SU-DHL-6 (cell line): ENCODE data around the gene TEX38.

Experiments used
- EZH2phosphoT487 ChIP-seq: fragments of 200-600 bp; sonication (generic), shearing (Covaris generic); conservative IDR thresholded peaks from 2 replicates; pipeline ENCODE4 v1.6.1; 2018; ENCODE audit warnings: mild to moderate bottlenecking, antibody characterized with exemption, low read length, moderate library complexity, mixed read lengths
- TF ChIP-seq, protein P1 (sequence below): fragments of 200-600 bp; sonication (generic); IDR thresholded peaks from one replicate; pipeline ENCODE4 v1.5.1; 2017; ENCODE audit warnings: antibody characterized with exemption, mild to moderate bottlenecking, low read length, moderate library complexity; ENCODE audit not compliant: insufficient read depth, poor library complexity, severe bottlenecking

GRCh38 chr1:46638921-46639320 lies 32.7 kb upstream of the TEX38 start:
- TF ChIP-seq, protein P1, sequence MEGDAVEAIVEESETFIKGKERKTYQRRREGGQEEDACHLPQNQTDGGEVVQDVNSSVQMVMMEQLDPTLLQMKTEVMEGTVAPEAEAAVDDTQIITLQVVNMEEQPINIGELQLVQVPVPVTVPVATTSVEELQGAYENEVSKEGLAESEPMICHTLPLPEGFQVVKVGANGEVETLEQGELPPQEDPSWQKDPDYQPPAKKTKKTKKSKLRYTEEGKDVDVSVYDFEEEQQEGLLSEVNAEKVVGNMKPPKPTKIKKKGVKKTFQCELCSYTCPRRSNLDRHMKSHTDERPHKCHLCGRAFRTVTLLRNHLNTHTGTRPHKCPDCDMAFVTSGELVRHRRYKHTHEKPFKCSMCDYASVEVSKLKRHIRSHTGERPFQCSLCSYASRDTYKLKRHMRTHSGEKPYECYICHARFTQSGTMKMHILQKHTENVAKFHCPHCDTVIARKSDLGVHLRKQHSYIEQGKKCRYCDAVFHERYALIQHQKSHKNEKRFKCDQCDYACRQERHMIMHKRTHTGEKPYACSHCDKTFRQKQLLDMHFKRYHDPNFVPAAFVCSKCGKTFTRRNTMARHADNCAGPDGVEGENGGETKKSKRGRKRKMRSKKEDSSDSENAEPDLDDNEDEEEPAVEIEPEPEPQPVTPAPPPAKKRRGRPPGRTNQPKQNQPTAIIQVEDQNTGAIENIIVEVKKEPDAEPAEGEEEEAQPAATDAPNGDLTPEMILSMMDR = no peak
- no peak for TF ChIP-seq EZH2phosphoT487
